ENCODE data around the gene LYRM9.
A peak's percentile ranks its signal among the peaks of the same experiment; 100 is the strongest.

The LYRM9 gene

DNA sequence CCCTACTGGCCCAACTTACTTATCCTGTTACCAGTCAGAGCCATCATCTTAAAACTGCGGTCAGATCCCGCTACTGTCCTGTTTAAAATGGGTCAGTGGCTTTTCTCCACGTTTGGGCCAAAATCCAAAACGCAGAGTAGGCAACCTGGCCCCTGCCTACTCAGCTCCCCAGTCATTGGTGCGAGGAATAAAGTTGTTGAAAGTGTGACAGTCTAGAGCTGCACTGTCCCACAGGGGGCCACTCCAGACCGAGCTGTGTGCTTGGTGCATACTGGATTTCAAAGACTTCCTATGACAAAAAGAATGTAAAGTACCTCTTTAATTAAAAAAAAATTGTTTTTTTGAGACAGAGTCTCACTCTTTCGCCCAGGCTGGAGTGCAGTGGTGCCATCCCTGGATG is 21.2 kb upstream of the LYRM9 start:
- TF ChIP-seq ZBTB7A (IDR thresholded peaks at IDR 0.05; ENCODE audit: low read depth) (no peak), EP300 (IDR thresholded peaks at IDR 0.05; ENCODE audit: borderline replicate concordance) (no peak), NFIC (IDR thresholded peaks at IDR 0.05) (no peak), CREB1 (IDR thresholded peaks at IDR 0.05; ENCODE audit: low read depth) (no peak), RAD21 (IDR thresholded peaks at IDR 0.05; ENCODE audit: low read depth) (no peak), TEAD4 (IDR thresholded peaks at IDR 0.05) (no peak), EGR1 (IDR thresholded peaks at IDR 0.05) (no peak), FOXM1 (IDR thresholded peaks at IDR 0.05; ENCODE audit: borderline replicate concordance, low read depth) (no peak), YY1 (IDR thresholded peaks at IDR 0.05; ENCODE audit: low read depth) (no peak), TCF12 (IDR thresholded peaks at IDR 0.05; ENCODE audit: low read depth) (no peak)
- TF ChIP-seq, protein P1, sequence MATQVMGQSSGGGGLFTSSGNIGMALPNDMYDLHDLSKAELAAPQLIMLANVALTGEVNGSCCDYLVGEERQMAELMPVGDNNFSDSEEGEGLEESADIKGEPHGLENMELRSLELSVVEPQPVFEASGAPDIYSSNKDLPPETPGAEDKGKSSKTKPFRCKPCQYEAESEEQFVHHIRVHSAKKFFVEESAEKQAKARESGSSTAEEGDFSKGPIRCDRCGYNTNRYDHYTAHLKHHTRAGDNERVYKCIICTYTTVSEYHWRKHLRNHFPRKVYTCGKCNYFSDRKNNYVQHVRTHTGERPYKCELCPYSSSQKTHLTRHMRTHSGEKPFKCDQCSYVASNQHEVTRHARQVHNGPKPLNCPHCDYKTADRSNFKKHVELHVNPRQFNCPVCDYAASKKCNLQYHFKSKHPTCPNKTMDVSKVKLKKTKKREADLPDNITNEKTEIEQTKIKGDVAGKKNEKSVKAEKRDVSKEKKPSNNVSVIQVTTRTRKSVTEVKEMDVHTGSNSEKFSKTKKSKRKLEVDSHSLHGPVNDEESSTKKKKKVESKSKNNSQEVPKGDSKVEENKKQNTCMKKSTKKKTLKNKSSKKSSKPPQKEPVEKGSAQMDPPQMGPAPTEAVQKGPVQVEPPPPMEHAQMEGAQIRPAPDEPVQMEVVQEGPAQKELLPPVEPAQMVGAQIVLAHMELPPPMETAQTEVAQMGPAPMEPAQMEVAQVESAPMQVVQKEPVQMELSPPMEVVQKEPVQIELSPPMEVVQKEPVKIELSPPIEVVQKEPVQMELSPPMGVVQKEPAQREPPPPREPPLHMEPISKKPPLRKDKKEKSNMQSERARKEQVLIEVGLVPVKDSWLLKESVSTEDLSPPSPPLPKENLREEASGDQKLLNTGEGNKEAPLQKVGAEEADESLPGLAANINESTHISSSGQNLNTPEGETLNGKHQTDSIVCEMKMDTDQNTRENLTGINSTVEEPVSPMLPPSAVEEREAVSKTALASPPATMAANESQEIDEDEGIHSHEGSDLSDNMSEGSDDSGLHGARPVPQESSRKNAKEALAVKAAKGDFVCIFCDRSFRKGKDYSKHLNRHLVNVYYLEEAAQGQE (IDR thresholded peaks at IDR 0.05; ENCODE audit: low read depth), result no peak
- TF ChIP-seq, protein P2, sequence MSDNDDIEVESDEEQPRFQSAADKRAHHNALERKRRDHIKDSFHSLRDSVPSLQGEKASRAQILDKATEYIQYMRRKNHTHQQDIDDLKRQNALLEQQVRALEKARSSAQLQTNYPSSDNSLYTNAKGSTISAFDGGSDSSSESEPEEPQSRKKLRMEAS (IDR thresholded peaks at IDR 0.05), result no peak
- TF ChIP-seq, protein P3, sequence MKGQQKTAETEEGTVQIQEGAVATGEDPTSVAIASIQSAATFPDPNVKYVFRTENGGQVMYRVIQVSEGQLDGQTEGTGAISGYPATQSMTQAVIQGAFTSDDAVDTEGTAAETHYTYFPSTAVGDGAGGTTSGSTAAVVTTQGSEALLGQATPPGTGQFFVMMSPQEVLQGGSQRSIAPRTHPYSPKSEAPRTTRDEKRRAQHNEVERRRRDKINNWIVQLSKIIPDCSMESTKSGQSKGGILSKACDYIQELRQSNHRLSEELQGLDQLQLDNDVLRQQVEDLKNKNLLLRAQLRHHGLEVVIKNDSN (IDR thresholded peaks at IDR 0.05), result no peak

DNA sequence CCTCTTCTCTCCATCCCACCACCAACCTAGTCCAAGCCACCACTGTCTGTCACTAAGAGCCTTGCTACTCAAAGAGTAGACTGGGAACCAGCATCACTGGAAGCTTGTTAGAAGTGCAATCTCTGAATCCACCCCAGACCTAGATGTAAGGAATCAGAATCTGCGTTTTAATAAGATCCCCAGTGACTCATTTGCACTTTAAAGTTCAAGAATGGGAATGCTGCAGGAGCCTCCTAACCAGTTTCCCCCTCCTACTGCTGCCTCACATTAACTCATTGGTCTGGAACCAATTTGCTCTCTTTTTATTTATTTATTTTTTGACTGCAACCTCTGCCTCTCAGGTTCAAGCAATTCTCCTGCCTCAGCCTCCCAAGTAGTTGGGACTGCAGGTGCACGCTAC is 19.8 kb upstream of the LYRM9 start:
- TF ChIP-seq CEBPB (IDR thresholded peaks at IDR 0.05) (no peak), NFIC (IDR thresholded peaks at IDR 0.05) (no peak), ZBTB7A (IDR thresholded peaks at IDR 0.05; ENCODE audit: low read depth) (no peak), CREB1 (IDR thresholded peaks at IDR 0.05; ENCODE audit: low read depth) (no peak), EGR1 (IDR thresholded peaks at IDR 0.05) (no peak), EP300 (IDR thresholded peaks at IDR 0.05; ENCODE audit: borderline replicate concordance) (no peak), TAF1 (IDR thresholded peaks at IDR 0.05; ENCODE audit: low read depth) (no peak), TEAD4 (IDR thresholded peaks at IDR 0.05) (no peak), FOXM1 (IDR thresholded peaks at IDR 0.05; ENCODE audit: borderline replicate concordance, low read depth) (no peak)
- TF ChIP-seq, protein P3 (IDR thresholded peaks at IDR 0.05), result no peak
- TF ChIP-seq, protein P2 (IDR thresholded peaks at IDR 0.05), result no peak

DNA sequence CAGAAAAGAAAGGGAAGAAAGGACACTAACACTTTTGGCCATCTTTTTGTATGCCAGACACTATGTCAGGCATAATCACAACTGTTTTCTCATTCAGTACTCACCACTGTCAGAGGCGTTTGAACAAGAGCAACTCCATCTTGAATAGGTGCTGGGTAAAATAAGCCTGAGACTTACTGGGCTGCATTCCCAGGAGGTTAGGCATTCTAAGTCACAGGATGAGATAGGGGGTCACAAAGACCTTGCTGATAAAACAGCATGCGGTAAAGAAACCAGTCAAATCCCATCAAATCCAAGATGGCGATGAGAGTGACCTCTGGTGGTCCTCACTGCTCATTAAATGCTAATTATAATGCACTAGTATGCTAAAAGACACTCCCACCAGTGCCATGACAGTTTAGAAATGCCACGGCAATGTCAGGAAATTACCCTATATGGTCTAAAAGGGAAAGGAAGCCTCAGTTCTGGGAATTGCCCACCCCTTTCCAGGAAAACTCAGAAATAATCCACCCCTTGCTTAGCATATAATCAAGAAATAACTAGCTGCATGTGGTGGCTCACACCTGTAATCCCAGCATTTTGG is 14.9 kb upstream of the LYRM9 start:
- TF ChIP-seq EGR1 (IDR thresholded peaks at IDR 0.05) (no peak), CREB1 (IDR thresholded peaks at IDR 0.05; ENCODE audit: low read depth) (no peak), RAD21 (IDR thresholded peaks at IDR 0.05; ENCODE audit: low read depth) (no peak), CEBPB (IDR thresholded peaks at IDR 0.05) (no peak), NFIC (IDR thresholded peaks at IDR 0.05) (no peak), TAF1 (IDR thresholded peaks at IDR 0.05; ENCODE audit: low read depth) (no peak), TEAD4 (IDR thresholded peaks at IDR 0.05) (no peak), YY1 (IDR thresholded peaks at IDR 0.05; ENCODE audit: low read depth) (no peak), FOXM1 (IDR thresholded peaks at IDR 0.05; ENCODE audit: borderline replicate concordance, low read depth) (no peak), TCF12 (IDR thresholded peaks at IDR 0.05; ENCODE audit: low read depth) (no peak)
- TF ChIP-seq, protein P1 (IDR thresholded peaks at IDR 0.05; ENCODE audit: low read depth), result no peak
- TF ChIP-seq, protein P2 (IDR thresholded peaks at IDR 0.05), result no peak

DNA sequence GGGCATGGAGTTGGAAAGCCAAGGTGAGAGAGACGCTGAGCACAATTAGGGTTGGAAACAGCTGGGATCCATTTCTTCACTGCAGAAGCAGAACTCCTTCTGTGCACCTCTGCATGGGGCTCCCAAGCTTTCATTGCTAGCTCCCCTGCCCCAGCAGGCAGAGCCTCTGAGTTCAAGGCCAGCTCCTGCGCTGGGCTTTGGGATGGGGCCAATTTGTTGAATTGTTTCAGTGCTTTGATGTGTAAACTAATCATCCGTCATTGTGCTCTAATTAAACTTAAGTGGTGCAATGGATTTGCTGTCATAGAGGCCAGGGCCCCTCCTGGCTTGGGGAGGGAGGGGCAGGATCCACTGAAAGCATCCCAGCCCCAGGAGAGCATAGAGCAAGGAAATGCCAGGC is 13.5 kb upstream of the LYRM9 start:
- no peak for TF ChIP-seq EP300 (IDR thresholded peaks at IDR 0.05; ENCODE audit: borderline replicate concordance)
- TF ChIP-seq NFIC (IDR thresholded peaks at IDR 0.05), result peak; percentile 20; the same call in 1 of the 2 replicates

DNA sequence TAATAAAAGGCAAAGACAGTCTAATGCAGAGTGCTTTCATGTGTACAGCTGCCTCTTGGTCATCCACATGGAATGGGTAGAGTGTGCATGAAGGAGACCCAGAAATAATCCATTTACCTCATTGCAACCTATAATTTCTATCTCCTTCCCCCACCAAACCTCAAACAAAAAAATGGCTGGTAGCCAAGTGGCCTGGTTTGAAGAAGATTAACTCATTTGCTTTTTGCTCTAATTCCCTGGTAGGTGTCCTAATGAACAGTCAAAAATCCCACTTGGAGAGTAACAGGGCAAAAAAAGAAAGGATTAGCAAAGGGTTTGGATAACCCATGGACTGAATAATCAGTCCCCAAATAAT is 13.0 kb upstream of the LYRM9 start:
- TF ChIP-seq, protein P2 (IDR thresholded peaks at IDR 0.05), result no peak
- TF ChIP-seq EGR1 (IDR thresholded peaks at IDR 0.05), result no peak
- TF ChIP-seq CEBPB (IDR thresholded peaks at IDR 0.05), result no peak
